HCT116 (cell line): ENCODE results near the gene ALDH3A1. TPM values are rescaled to one million over a fixed set of nuclear protein-coding genes. Genes with fewer than 3 reads are reported as not detected.

Experiments
- ATAC-seq: fragments of 200-7000 bp; cut with Tn5 transposase; 2 replicates; pipeline ENCODE4 v1.9.1; 2020; ENCODE audit warnings: mild to moderate bottlenecking, moderate library complexity
- BruUV-seq: library from RNA; stranded (reverse); fragments of 400-500 nt; replicated peaks from 2 replicates; lab custom pipeline; 2021; lab: Mats Ljungman, UMichigan
- CTCF ChIA-PET: fragments of 300-600 bp; sonication (Branson Sonifier 250); formaldehyde crosslinking; loops from one replicate; lab custom pipeline; 2021; ENCODE audit warnings: antibody characterized with exemption; lab: Charles Lee
- POLR2A ChIA-PET: fragments of 300-600, 350-600 bp; sonication (Branson Sonifier 250); formaldehyde crosslinking; loops from one replicate; lab custom pipeline; 2021; ENCODE audit warnings: antibody characterized with exemption; lab: Charles Lee
- RAD21 ChIA-PET, 2 experiments: fragments of 300-600 bp; sonication (Branson Sonifier 250); formaldehyde crosslinking; loops; one replicate each; lab custom pipeline; 2023; ENCODE audit warnings: low total read pairs in 2 of 2; ENCODE audit not compliant: uncharacterized antibody in 2 of 2, unreplicated experiment in 2 of 2, low non-redundant PET in 1 of 2; lab: Charles Lee
- DNase-seq: peaks from one replicate; pipeline ENCODE4 v3.0.0-alpha.2; 2010; ENCODE audit warnings: low read depth, low spot score
- H2AFZ ChIP-seq: fragments of 200-600 bp; shearing (Covaris generic), sonication (generic); 2 replicates; pipeline ENCODE4 v1.6.1; 2017; ENCODE audit warnings: low read depth, mixed run types, mixed read lengths, antibody characterized with exemption, low read length; ENCODE audit not compliant: poor library complexity, severe bottlenecking
- H3K27ac ChIP-seq: 2 replicates; pipeline ENCODE4 v1.5.1; 2012; ENCODE audit warnings: low read depth, low read length
- H3K27me3 ChIP-seq: fragments of 200-600 bp; sonication (generic); 2 replicates; pipeline ENCODE4 v1.6.1; 2016; ENCODE audit warnings: mixed run types, low read length, mixed read lengths; ENCODE audit not compliant: insufficient read depth
- H3K36me3 ChIP-seq, 2 experiments: fragments of 200-500 bp in 1 of 2; fragments of 200-600 bp in 1 of 2; sonication (Bioruptor generic) in 1 of 2; sonication (generic) in 1 of 2; 2 replicates each; pipeline versions ENCODE4 v1.5.1 to v1.6.1; 2014 to 2016; ENCODE audit warnings: low read length in 2 of 2, inconsistent platforms in 1 of 2, mixed read lengths in 1 of 2, mixed run types in 1 of 2; ENCODE audit not compliant: insufficient read depth in 2 of 2, control insufficient read depth in 1 of 2
- H3K4me1 ChIP-seq, 2 experiments: fragments of 200-600 bp in 1 of 2; sonication (generic) in 1 of 2; 2 replicates each; pipeline versions ENCODE4 v1.5.1 to v1.6.1; 2012 to 2017; ENCODE audit warnings: low read length in 2 of 2, inconsistent platforms in 1 of 2, mild to moderate bottlenecking in 1 of 2, mixed read lengths in 1 of 2, mixed run types in 1 of 2, moderate library complexity in 1 of 2; ENCODE audit not compliant: insufficient read depth in 2 of 2, control insufficient read depth in 1 of 2
- H3K4me2 ChIP-seq: fragments of 200-600 bp; sonication (generic); 2 replicates; pipeline ENCODE4 v1.6.1; 2017; ENCODE audit warnings: mixed run types, low read length, mixed read lengths
- H3K4me3 ChIP-seq, 2 experiments: fragments of 200-600 bp in 1 of 2; sonication (generic) in 1 of 2; replicated peaks in 1 of 2; 2 replicates each; pipeline ENCODE4 v1.5.1; 2011 to 2016; ENCODE audit warnings: low read length in 2 of 2, control low read depth in 1 of 2, low read depth in 1 of 2, mild to moderate bottlenecking in 1 of 2, mixed read lengths in 1 of 2, mixed run types in 1 of 2
- H3K79me2 ChIP-seq: fragments of 200-600 bp; sonication (generic); 2 replicates; pipeline ENCODE4 v1.6.1; 2017; ENCODE audit warnings: mild to moderate bottlenecking, mixed run types, low read length, moderate library complexity, mixed read lengths; ENCODE audit not compliant: insufficient read depth
- H3K9ac ChIP-seq: fragments of 200-600 bp; sonication (generic); 2 replicates; pipeline ENCODE4 v1.6.1; 2016; ENCODE audit warnings: low read length, mixed read lengths
- H3K9me2 ChIP-seq: fragments of 200-600 bp; sonication (generic), shearing (Covaris generic); 2 replicates; pipeline ENCODE4 v1.6.1; 2017; ENCODE audit warnings: mixed run types, mild to moderate bottlenecking, moderate library complexity; ENCODE audit not compliant: insufficient read depth
- H3K9me3 ChIP-seq, 2 experiments: fragments of 200-500 bp in 1 of 2; fragments of 200-600 bp in 1 of 2; sonication (Bioruptor generic) in 1 of 2; sonication (generic) in 1 of 2; 2 replicates each; pipeline ENCODE4 v1.6.1; 2014 to 2017; ENCODE audit warnings: low read length in 2 of 2, mixed read lengths in 2 of 2, inconsistent platforms in 1 of 2, low read depth in 1 of 2, mild to moderate bottlenecking in 1 of 2, mixed run types in 1 of 2, moderate library complexity in 1 of 2; ENCODE audit not compliant: control insufficient read depth in 1 of 2, insufficient read depth in 1 of 2
- H4K20me1 ChIP-seq: fragments of 200-600 bp; sonication (generic), shearing (Covaris generic); 2 replicates; pipeline ENCODE4 v1.6.1; 2017; ENCODE audit warnings: mixed run types, mild to moderate bottlenecking, moderate library complexity; ENCODE audit not compliant: insufficient read depth
- ATF3 ChIP-seq: IDR thresholded peaks from 2 replicates; pipeline ENCODE4 v1.6.1; 2012
- CBX3 ChIP-seq: IDR thresholded peaks from 2 replicates; pipeline ENCODE4 v1.6.1; 2012; ENCODE audit warnings: low read depth
- EGR1 ChIP-seq: IDR thresholded peaks from 2 replicates; pipeline ENCODE4 v1.6.1; 2012; ENCODE audit warnings: low read depth
- EZH2 ChIP-seq: fragments of 200-600 bp; sonication (generic); IDR thresholded peaks from 2 replicates; pipeline ENCODE4 v1.6.1; 2017; ENCODE audit warnings: antibody characterized with exemption, mixed run types
- EZH2phosphoT487 ChIP-seq: fragments of 200-600 bp; IDR thresholded peaks from 2 replicates; pipeline ENCODE4 v1.6.1; 2018; ENCODE audit warnings: antibody characterized with exemption, borderline replicate concordance
- FOSL1 ChIP-seq: IDR thresholded peaks from 2 replicates; pipeline ENCODE4 v1.6.1; 2012; ENCODE audit warnings: low read depth
- SP1 ChIP-seq: IDR thresholded peaks from 2 replicates; pipeline ENCODE4 v1.6.1; 2012; ENCODE audit warnings: low read depth
- SRF ChIP-seq: IDR thresholded peaks from 2 replicates; pipeline ENCODE4 v1.6.1; 2012; ENCODE audit warnings: low read depth
- TCF7L2 ChIP-seq: IDR thresholded peaks from 2 replicates; pipeline ENCODE4 v1.7.0; 2011; ENCODE audit warnings: borderline replicate concordance, inconsistent platforms; ENCODE audit not compliant: insufficient read depth, insufficient read length; ENCODE audit errors: extremely low read depth
- YY1 ChIP-seq: IDR thresholded peaks from 2 replicates; pipeline ENCODE4 v1.6.1; 2011; ENCODE audit warnings: low read length, low read depth, moderate library complexity, mild to moderate bottlenecking; ENCODE audit not compliant: insufficient replicate concordance; ENCODE audit errors: extremely low read depth
- ZBTB33 ChIP-seq: IDR thresholded peaks from 2 replicates; pipeline ENCODE4 v1.6.1; 2011; ENCODE audit warnings: mild to moderate bottlenecking, low read length, moderate library complexity; ENCODE audit not compliant: insufficient replicate concordance; ENCODE audit errors: extremely low read depth
- ZNF274 ChIP-seq: fragments of 200-500 bp; sonication (Bioruptor generic); IDR thresholded peaks from 2 replicates; pipeline ENCODE4 v1.6.1; 2014; ENCODE audit warnings: mild to moderate bottlenecking, low read depth, low read length, inconsistent platforms
- intact Hi-C: fragments of 100-400 bp; cut with micrococcal nuclease; formaldehyde crosslinking; loops from 2 replicates; pipeline ENCODE4 v1.10.0; 2022
- total RNA-seq: library from RNA; stranded (reverse); gene quantifications from one replicate; pipeline ENCODE4 v1.2.1, GENCODE V29; 2021; ENCODE audit not compliant: unreplicated experiment

The ALDH3A1 gene
- total RNA-seq, 1 experiment from 2014 or later, result 0.86 TPM

GRCh38 chr17:19727501-19728078 is 20.5 kb downstream of the ALDH3A1 start (continued):
- TF ChIP-seq ZBTB33 (no peak), YY1 (no peak), FOSL1 (no peak), EZH2 (no peak)
- TF ChIP-seq, all 23 proteins: peak for 0

GRCh38 chr17:19726631-19727376 is 21.3 kb downstream of the ALDH3A1 start:
- H2AFZ ChIP-seq, result no peak overlapping the region
- no peak overlapping the region for H3K4me3 ChIP-seq
- H3K4me1 ChIP-seq, result peaks cover 2 to 6% of the 10 kb centered on the region in 2 experiments; a peak in 2 of 4 replicates
- H3K9me3 ChIP-seq, result no peaks in the 10 kb centered on the region
- H3K27me3 ChIP-seq, result no peaks in the 10 kb centered on the region
- no peak overlapping the region for H3K9ac ChIP-seq
- DNase-seq, result no peak
- no peak overlapping the region for H3K27ac ChIP-seq
- no peaks in the 10 kb centered on the region for H3K9me2 ChIP-seq
- H4K20me1 ChIP-seq, result no peaks in the 10 kb centered on the region
- RAD21 ChIA-PET, result no interaction called here
- CTCF ChIA-PET, result no interaction called here
- POLR2A ChIA-PET, result no interaction called here
- no peak for ATAC-seq
- H3K4me2 ChIP-seq, result no peak overlapping the region
- intact Hi-C loops, result no loop called here
- TF ChIP-seq ATF3, result no peak
- TF ChIP-seq SRF, result no peak
- TF ChIP-seq EGR1, result no peak
- no peak for TF ChIP-seq CBX3
- no peak for TF ChIP-seq ZNF274
- no peak for TF ChIP-seq TCF7L2
- no peak for TF ChIP-seq SP1
- no peak for TF ChIP-seq EZH2phosphoT487
- TF ChIP-seq, all 23 proteins: peak for 0
- no peaks in the 10 kb centered on the region for H3K36me3 ChIP-seq
- no peaks in the 10 kb centered on the region for H3K79me2 ChIP-seq
- BruUV-seq, result no TSS peak
